CD4-positive, CD25-positive, alpha-beta regulatory T cell (primary cell): ENCODE measurements around the gene CRADD. TPM values are rescaled to one million over a fixed set of nuclear protein-coding genes. Genes with fewer than 3 reads are reported as not detected.
"Not testable (repeated sequence)": the region's sequence is repeated elsewhere in the genome, so short reads cannot be mapped to it uniquely, and the experiment has no call there.

ENCODE experiments used
- ATAC-seq, 2 donors: fragments of 150-1000 bp; cut with Tn5 transposase; one replicate each; pipeline ENCODE4 v1.10.0; 2021; ENCODE audit warnings: low read depth in 2 of 2, moderate number of reproducible peaks in 2 of 2, moderate library complexity in 1 of 2
- DNase-seq, 3 donors: peaks; one replicate each; pipeline versions ENCODE4 v3.0.0 to v3.0.0-alpha.2; 2012 to 2022; ENCODE audit warnings: mixed read lengths in 1 of 3
- H3K27ac ChIP-seq: one replicate; pipeline ENCODE4 v1.7.0; 2013; ENCODE audit warnings: mild to moderate bottlenecking, low read length; ENCODE audit not compliant: insufficient read depth, poor library complexity, severe bottlenecking
- H3K27me3 ChIP-seq: one replicate; pipeline ENCODE4 v1.7.0; 2013; ENCODE audit warnings: low read length; ENCODE audit not compliant: control insufficient read depth, insufficient read depth
- H3K36me3 ChIP-seq: one replicate; pipeline ENCODE4 v1.7.0; 2013; ENCODE audit warnings: mild to moderate bottlenecking, low read length, moderate library complexity; ENCODE audit not compliant: control insufficient read depth, insufficient read depth
- H3K4me1 ChIP-seq: 2 replicates; pipeline ENCODE4 v1.7.0; 2013; ENCODE audit warnings: mild to moderate bottlenecking, low read length; ENCODE audit not compliant: insufficient read depth, control insufficient read depth, poor library complexity, severe bottlenecking
- H3K4me3 ChIP-seq: one replicate; pipeline ENCODE4 v1.7.0; 2013; ENCODE audit warnings: low read depth, mild to moderate bottlenecking, low read length, moderate library complexity
- H3K9me3 ChIP-seq, 2 experiments: 1 replicate in 1 of 2; 2 replicates in 1 of 2; pipeline ENCODE4 v1.7.0; 2013; ENCODE audit warnings: low read length in 2 of 2, mild to moderate bottlenecking in 1 of 2, moderate library complexity in 1 of 2; ENCODE audit not compliant: control insufficient read depth in 2 of 2
- H3K27ac Mint-ChIP-seq, 3 donors: one replicate each; pipeline ENCODE4 v1.8.0; 2020 to 2022; ENCODE audit warnings: mild to moderate bottlenecking in 3 of 3, mixed read lengths in 3 of 3, moderate library complexity in 2 of 3
- H3K27me3 Mint-ChIP-seq: one replicate; pipeline ENCODE4 v1.8.0; 2022; ENCODE audit warnings: mild to moderate bottlenecking, mixed read lengths
- H3K36me3 Mint-ChIP-seq: one replicate; pipeline ENCODE4 v1.8.0; 2020; ENCODE audit warnings: mixed read lengths
- H3K4me1 Mint-ChIP-seq, 4 donors: one replicate each; pipeline ENCODE4 v1.8.0; 2020 to 2022; ENCODE audit warnings: mixed read lengths in 4 of 4, mild to moderate bottlenecking in 1 of 4
- H3K4me3 Mint-ChIP-seq, 4 donors: one replicate each; pipeline ENCODE4 v1.8.0; 2020 to 2022; ENCODE audit warnings: mild to moderate bottlenecking in 4 of 4, mixed read lengths in 4 of 4, moderate library complexity in 3 of 4
- H3K9me3 Mint-ChIP-seq, 7 donors: one replicate each; pipeline ENCODE4 v1.8.0; 2020 to 2022; ENCODE audit warnings: mixed read lengths in 7 of 7, mild to moderate bottlenecking in 3 of 7, moderate library complexity in 2 of 7
- polyA plus RNA-seq, 4 donors: library from polyadenylated mRNA; unstranded; fragments of 300-500 nt; fragmentation: Illumina TruSeq; gene quantifications; one replicate each; pipeline ENCODE4 v1.2.3, GENCODE V29; 2021
- total RNA-seq: library from RNA; stranded (reverse); gene quantifications from one replicate; pipeline ENCODE4 v1.2.3, GENCODE V29; 2022

The CRADD gene
- total and polyA plus RNA-seq, 5 donors from 2014 or later, result 10.1 to 24.2 (median 20.6) TPM

DNA sequence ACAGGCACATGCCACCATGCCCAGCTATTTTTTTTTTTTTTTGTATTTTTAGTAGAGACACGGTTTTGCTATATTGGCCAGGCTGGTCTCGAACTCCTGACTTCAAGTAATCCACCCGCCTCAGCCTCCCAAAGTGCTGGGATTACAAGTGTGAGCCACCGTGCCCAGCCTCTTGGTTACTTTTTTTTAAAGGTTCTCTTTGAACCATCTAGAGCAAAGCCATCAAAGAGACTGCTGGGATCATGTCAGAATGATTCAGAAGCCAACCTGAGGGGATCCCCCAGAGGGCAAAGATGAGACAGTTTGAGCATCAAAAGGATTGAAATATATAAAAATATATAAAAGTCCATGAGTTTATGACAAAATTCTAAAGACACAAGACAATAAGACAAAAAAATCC lies 103.7 kb downstream of the CRADD start:
- peak overlapping the region; percentile 48 to 64 (median 62) for H3K27ac Mint-ChIP-seq
- H3K36me3 ChIP-seq, H3K36me3 Mint-ChIP-seq, H3K9me3 Mint-ChIP-seq, H3K4me3 ChIP-seq, H3K4me3 Mint-ChIP-seq, H3K27me3 Mint-ChIP-seq, H3K27me3 ChIP-seq, H3K9me3 ChIP-seq: not testable (repeated sequence)
- peak in 1 of 2 donors; percentile 20 for ATAC-seq
- H3K4me1 ChIP-seq, result peaks cover 43% of the 10 kb centered on the region
- peak overlapping the region; percentile 1 for H3K27ac ChIP-seq
- DNase-seq, result peak in 2 of 3 donors; percentile 24 to 49
- peaks cover 48 to 61% (median 54%) of the 10 kb centered on the region in 4 donors for H3K4me1 Mint-ChIP-seq

DNA sequence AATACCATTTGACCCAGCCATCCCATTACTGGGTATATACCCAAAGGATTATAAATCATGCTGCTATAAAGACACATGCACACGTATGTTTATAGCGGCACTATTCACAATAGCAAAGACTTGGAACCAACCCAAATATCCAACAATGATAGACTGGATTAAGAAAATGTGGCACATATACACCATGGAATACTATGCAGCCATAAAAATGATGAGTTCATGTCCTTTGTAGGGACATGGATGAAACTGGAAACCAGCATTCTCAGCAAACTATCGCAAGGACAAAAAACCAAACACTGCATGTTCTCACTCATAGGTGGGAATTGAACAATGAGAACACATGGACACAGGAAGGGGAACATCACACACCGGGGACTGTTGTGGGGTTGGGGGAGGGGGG lies 104.8 kb downstream of the CRADD start:
- H3K4me3 Mint-ChIP-seq, H3K27ac Mint-ChIP-seq, H3K27ac ChIP-seq, H3K36me3 Mint-ChIP-seq, H3K27me3 ChIP-seq, H3K9me3 Mint-ChIP-seq, H3K27me3 Mint-ChIP-seq, H3K36me3 ChIP-seq, H3K4me3 ChIP-seq, ATAC-seq, H3K9me3 ChIP-seq, DNase-seq: not testable (repeated sequence)
- peaks cover 48 to 54% (median 51%) of the 10 kb centered on the region in 4 donors for H3K4me1 Mint-ChIP-seq
- H3K4me1 ChIP-seq, result peaks cover 43% of the 10 kb centered on the region

DNA sequence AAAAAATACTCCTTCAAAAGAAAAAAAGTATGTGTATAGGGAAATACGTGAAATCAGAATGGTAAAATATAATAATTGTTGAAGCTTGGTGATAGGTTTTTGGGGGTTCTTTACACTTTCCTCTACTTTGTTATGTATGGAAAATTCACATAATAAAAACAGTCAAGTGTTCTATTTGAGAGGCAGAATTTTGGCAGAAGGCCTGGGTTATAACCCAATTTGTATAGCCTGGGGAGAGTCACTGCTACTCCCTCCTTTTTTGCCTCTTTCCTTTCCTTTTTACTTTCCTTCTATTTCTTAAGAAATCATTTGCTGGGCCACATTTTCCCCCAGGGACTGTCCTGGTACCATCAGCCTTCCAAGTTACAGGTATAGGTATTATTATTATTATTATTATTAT lies 105.7 kb downstream of the CRADD start:
- Histone ChIP-seq H3K4me3 (no peak overlapping the region), H3K27ac (peak overlapping the region; percentile 83), H3K4me1 (peaks cover 43% of the 10 kb centered on the region), H3K36me3 (no peaks in the 10 kb centered on the region), H3K9me3 (no peaks in the 10 kb centered on the region), H3K27me3 (no peaks in the 10 kb centered on the region)
- peaks cover 0 to 4% (median 0%) of the 10 kb centered on the region in 7 donors for H3K9me3 Mint-ChIP-seq
- peaks cover 40 to 54% (median 49%) of the 10 kb centered on the region in 4 donors for H3K4me1 Mint-ChIP-seq
- ATAC-seq, result no peak
- peak overlapping the region in 1 of 4 donors; percentile 4 for H3K4me3 Mint-ChIP-seq
- peak overlapping the region in 2 of 3 donors; percentile 48 to 60 for H3K27ac Mint-ChIP-seq
- H3K36me3 Mint-ChIP-seq, result peaks cover 5% of the 10 kb centered on the region
- DNase-seq, result no peak
- H3K27me3 Mint-ChIP-seq, result no peaks in the 10 kb centered on the region

DNA sequence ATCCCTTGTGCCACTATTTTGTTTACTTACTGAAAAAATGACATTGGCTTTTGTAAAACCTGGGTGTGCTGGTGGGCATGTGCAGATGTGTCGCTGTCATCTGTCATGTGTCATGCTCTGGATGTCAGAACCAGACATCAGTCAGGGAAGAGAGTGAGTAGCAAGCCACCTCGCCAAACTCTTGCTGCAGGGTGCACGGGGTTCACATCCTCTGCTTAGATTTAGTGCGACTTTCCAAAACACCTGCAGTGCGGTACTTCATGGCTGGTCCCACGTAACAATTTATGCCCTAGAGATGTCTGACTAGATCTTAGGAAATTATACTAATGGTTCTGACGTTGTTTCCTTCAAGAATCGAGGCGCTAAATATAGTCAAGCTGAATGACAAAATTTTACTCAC lies 106.7 kb downstream of the CRADD start:
- H3K4me3 ChIP-seq, result peak overlapping the region; percentile 66
- Mint-ChIP-seq H3K36me3 (peaks cover 12% of the 10 kb centered on the region), H3K9me3 (peaks cover 0 to 4% (median 0%) of the 10 kb centered on the region in 7 donors), H3K4me3 (peak overlapping the region; percentile 55 to 78 (median 64)), H3K27ac (peak overlapping the region; percentile 93 to 96 (median 95)), H3K4me1 (peaks cover 35 to 60% (median 43%) of the 10 kb centered on the region in 4 donors), H3K27me3 (no peaks in the 10 kb centered on the region)
- H3K9me3 ChIP-seq, result no peaks in the 10 kb centered on the region
- DNase-seq (peak; percentile 47 to 79 (median 56)), ATAC-seq (peak; percentile 54 to 56)
- H3K27ac ChIP-seq, result peak overlapping the region; percentile 83
- H3K36me3 ChIP-seq, result no peaks in the 10 kb centered on the region
- H3K4me1 ChIP-seq, result peaks cover 46% of the 10 kb centered on the region
- no peaks in the 10 kb centered on the region for H3K27me3 ChIP-seq

DNA sequence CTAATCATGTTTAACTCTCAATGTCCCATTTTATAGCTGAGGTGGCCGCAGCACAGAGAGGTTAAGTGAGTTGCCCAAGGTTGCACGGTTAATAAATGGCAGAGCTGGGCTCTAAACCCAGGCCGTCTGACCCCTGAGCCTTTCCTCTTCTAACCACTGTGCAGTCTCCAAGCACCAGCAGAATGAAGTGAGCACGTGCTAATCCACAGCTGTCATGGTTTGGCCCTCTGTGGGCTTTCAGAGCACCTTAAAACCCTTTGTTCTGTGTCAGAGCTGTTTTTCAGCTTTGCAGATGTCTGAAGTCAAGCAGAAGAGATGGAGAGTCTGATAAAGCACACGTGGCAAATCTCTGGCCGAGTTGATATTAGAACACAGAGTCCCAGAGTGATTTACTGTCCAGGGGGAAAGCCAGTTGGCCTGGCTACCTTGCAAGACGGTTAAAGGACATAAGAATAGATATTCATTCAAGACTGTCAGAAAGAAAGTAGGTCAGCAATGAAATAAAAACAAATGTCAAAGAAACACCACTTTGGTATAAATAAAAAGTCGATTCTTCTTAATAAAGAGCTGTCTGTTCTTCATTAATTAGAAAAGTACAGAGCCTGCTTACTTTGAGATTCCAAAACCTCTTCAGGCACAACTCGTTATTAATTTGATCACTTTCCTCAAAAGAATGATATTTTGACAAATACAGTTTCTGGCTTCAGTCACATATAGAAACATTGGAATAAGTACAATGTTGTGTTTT lies 107.3 kb downstream of the CRADD start:
- no peaks in the 10 kb centered on the region for H3K27me3 ChIP-seq
- peaks cover 48% of the 10 kb centered on the region for H3K4me1 ChIP-seq
- Mint-ChIP-seq H3K4me1 (peaks cover 35 to 66% (median 45%) of the 10 kb centered on the region in 4 donors), H3K4me3 (peak overlapping the region; percentile 55 to 78 (median 72)), H3K27ac (peak overlapping the region; percentile 93 to 97 (median 96)), H3K27me3 (no peaks in the 10 kb centered on the region), H3K36me3 (peaks cover 18% of the 10 kb centered on the region), H3K9me3 (peaks cover 0 to 4% (median 0%) of the 10 kb centered on the region in 7 donors)
- DNase-seq (peak; percentile 44 to 90 (median 66)), ATAC-seq (peak; percentile 63 to 71)
- peak overlapping the region; percentile 83 for H3K27ac ChIP-seq
- peak overlapping the region; percentile 66 for H3K4me3 ChIP-seq
- H3K9me3 ChIP-seq, result no peaks in the 10 kb centered on the region
- no peaks in the 10 kb centered on the region for H3K36me3 ChIP-seq

DNA sequence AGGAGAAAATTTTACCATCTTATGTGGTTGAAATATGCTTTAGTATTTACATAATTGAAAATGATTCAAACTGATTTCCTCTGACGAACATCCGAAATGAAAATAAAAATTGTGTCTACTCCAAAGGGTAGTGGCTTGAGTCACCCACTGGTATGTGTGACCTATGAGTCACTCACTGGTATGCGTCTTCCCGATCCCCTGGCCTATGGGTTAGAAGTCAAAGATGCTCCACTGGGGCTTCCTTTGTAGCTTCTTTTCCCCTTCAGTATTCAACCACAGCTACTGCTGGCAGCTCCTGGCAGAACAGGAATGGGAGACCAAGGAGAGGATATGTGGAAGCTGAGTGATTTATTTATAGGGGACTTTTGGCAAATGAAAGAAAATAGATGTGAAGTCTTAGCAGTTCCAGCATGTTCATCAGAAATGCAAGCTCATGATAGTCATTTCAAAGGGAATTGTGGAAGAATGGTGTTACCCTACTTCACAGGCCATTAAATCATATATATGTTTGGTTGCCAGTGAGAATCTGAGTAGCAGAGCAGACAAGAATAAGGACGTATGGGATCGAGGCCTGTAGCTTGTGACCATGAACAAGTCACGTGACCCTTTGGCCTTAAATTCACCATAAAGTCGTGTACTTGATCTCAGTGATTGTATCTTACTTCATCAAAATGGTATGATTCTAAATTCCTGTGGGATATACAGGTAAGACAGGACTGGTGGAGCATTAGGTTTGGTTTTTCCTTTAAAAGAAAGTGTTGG lies 108.3 kb downstream of the CRADD start:
- Mint-ChIP-seq H3K9me3 (peaks cover 0 to 4% (median 0%) of the 10 kb centered on the region in 7 donors), H3K27me3 (no peaks in the 10 kb centered on the region), H3K36me3 (peaks cover 18% of the 10 kb centered on the region), H3K27ac (peak overlapping the region; percentile 93 to 97 (median 96)), H3K4me3 (peak overlapping the region; percentile 55 to 78 (median 72)), H3K4me1 (peaks cover 29 to 65% (median 43%) of the 10 kb centered on the region in 4 donors)
- peak; percentile 43 to 84 (median 43) for DNase-seq
- Histone ChIP-seq H3K27me3 (no peaks in the 10 kb centered on the region), H3K4me3 (peak overlapping the region; percentile 66), H3K36me3 (no peaks in the 10 kb centered on the region), H3K27ac (peak overlapping the region; percentile 83), H3K9me3 (no peaks in the 10 kb centered on the region), H3K4me1 (peaks cover 52% of the 10 kb centered on the region)
- peak; percentile 82 to 86 for ATAC-seq

DNA sequence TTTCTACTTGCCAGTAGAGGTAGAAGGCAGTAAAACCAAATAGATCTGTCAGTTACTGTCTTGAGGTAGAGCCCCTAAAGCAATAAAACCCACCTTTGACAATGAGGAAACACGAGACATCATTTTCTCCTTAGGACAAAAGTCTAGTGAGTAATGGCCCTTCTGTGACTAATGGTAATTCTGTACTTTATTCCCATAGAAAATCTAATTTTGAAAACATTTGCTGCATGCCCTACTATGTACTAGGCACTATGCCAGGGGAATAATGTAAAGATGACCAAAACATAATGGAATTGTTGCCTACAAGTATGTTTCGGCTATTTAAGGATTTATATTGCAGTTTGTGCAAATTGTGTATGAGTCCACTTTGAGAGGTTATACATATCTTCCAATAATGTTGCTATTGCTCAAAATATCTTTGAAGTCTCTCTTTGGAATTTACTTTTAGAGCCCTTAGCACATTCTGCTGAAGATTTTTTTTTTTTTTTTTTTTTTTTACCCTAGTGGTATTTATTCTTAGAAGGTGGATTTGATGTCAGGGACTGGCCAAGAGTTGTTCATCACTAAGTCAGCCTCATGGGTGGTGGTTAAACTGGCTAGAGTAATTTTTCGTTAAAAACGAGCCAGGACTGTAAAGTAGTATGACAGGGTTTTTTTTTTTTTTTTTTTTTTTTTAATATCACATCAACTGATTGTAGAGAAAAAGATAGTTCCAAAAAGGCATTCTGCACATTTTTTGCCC lies 109.7 kb downstream of the CRADD start:
- Mint-ChIP-seq H3K4me1 (peaks cover 29 to 61% (median 42%) of the 10 kb centered on the region in 4 donors), H3K27me3 (no peaks in the 10 kb centered on the region), H3K4me3 (no peak overlapping the region), H3K27ac (peak overlapping the region in 1 of 3 donors; percentile 5), H3K9me3 (peaks cover 0 to 3% (median 0%) of the 10 kb centered on the region in 7 donors), H3K36me3 (peaks cover 14% of the 10 kb centered on the region)
- Histone ChIP-seq H3K9me3 (no peaks in the 10 kb centered on the region), H3K27me3 (no peaks in the 10 kb centered on the region), H3K4me3 (no peak overlapping the region), H3K27ac (no peak overlapping the region), H3K36me3 (no peaks in the 10 kb centered on the region), H3K4me1 (peaks cover 41% of the 10 kb centered on the region)
- ATAC-seq (no peak), DNase-seq (no peak)
